Gastrocnemius medialis (tissue), 4 donors: Measurements from ENCODE around the gene SPATA24. TPM values are rescaled to one million over a fixed set of nuclear protein-coding genes. Genes with fewer than 3 reads are reported as not detected.

Experiments used
- ATAC-seq, 2 donors: fragments of 150-250 bp; one replicate each; pipeline ENCODE4 v1.9.1; 2016
- DNase-seq, 2 donors: peaks; one replicate each; pipeline ENCODE4 v3.0.0-alpha.2; 2019
- H3K27ac ChIP-seq, 4 donors: fragments of 200-600 bp; sonication (generic); 1 replicate in 1 of 4; 2 replicates in 3 of 4; pipeline ENCODE4 v1.5.1; 2016 to 2018; ENCODE audit warnings: mild to moderate bottlenecking in 2 of 4, moderate library complexity in 1 of 4
- H3K27me3 ChIP-seq, 3 donors: fragments of 200-600 bp; sonication (generic) in 2 of 3; 1 replicate in 1 of 3; 2 replicates in 2 of 3; pipeline versions ENCODE4 v1.5.1 to v1.6.0; 2016 to 2019; ENCODE audit warnings: mild to moderate bottlenecking in 1 of 3, moderate library complexity in 1 of 3
- H3K36me3 ChIP-seq, 2 donors: fragments of 200-600 bp; sonication (generic) in 1 of 2; one replicate each; pipeline ENCODE4 v1.5.1; 2017 to 2018
- H3K4me1 ChIP-seq, 2 donors: fragments of 200-600 bp; sonication (generic) in 1 of 2; one replicate each; pipeline ENCODE4 v1.5.1; 2016 to 2017; ENCODE audit warnings: mild to moderate bottlenecking in 2 of 2
- H3K4me3 ChIP-seq, 4 donors: fragments of 200-600 bp; sonication (generic) in 3 of 4; 1 replicate in 1 of 4; 2 replicates in 3 of 4; pipeline ENCODE4 v1.5.1; 2016 to 2019; ENCODE audit warnings: mild to moderate bottlenecking in 2 of 4
- H3K9me3 ChIP-seq, 3 donors: fragments of 200-600 bp; sonication (generic) in 2 of 3; 1 replicate in 1 of 3; 2 replicates in 2 of 3; pipeline ENCODE4 v1.5.1; 2016 to 2019
- CTCF ChIP-seq, 5 experiments: fragments of 450-650 bp in 3 of 5; fragments of 200-600 bp in 2 of 5; sonication (generic) in 2 of 5; IDR thresholded peaks in 4 of 5; conservative IDR thresholded peaks in 1 of 5; 1 replicate in 4 of 5; 2 replicates in 1 of 5; pipeline ENCODE4 v1.5.1; 2016 to 2019; ENCODE audit warnings: antibody characterized with exemption in 5 of 5, mild to moderate bottlenecking in 3 of 5, moderate library complexity in 3 of 5
- POLR2A ChIP-seq, 2 donors: fragments of 450-650 bp; IDR thresholded peaks; one replicate each; pipeline ENCODE4 v1.6.1; 2017; ENCODE audit warnings: antibody characterized with exemption in 2 of 2, mild to moderate bottlenecking in 2 of 2, moderate library complexity in 2 of 2
- in situ Hi-C, 4 donors: fragments of 200-750 bp; cut with MboI; loops; one replicate each; pipeline versions ENCODE4 v1.15.0 to v1.8.0; 2017; ENCODE audit warnings: low sequenced_read_pairs in 4 of 4
- intact Hi-C: fragments of 100-400 bp; cut with DNase I; formaldehyde crosslinking; loops from one replicate; pipeline ENCODE4 v1.15.1; 2023; ENCODE audit warnings: low total_unique reads
- total RNA-seq, 4 donors: library from RNA; depleted of rRNA; stranded (reverse); fragments of >200 nt; gene quantifications; one replicate each; pipeline versions ENCODE4 v1.1.0 to v1.2.3, GENCODE V29; 2016

The SPATA24 gene
- total RNA-seq, 4 donors from 2014 or later: 6.8 to 24.1 (median 12.5) TPM

DNA sequence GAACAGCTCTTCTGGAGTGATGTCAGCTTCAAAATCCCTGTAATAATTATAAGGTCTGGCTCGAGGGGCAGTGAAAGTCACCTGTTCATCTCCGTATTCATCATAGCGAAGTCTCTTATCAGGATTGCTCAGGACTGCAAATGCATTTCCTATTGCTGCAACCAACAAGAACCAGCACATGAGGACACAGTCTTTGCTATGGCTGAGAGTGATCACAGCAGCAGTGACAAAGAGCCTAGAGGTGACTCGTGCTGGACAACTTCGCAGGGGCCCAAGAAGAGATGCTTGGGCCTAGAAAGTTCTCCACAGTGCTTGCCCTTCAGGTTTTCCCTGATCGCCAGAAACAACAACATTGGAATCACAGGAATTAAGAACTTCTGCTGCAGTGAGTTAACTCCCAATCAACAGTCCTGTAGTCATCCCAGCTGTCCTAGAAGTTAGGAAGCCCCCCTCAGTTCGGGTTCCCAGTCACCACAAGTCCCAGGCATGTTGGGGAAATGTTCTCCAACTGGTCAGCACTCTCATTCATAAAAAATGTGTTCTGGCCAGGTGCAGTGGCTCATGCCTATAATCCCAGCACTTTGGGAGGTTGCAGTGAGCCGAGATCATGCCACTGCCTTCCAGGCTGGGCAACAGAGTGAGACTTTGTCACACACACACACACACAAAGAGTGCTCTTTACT, 22.5 kb upstream of the SPATA24 start:
- no peak for TF ChIP-seq CTCF (IDR thresholded peaks at IDR 0.05 in 4 of 5, conservative IDR thresholded peaks at IDR 0.05 in 1 of 5)
- Histone ChIP-seq H3K27ac (peak overlapping the region; percentile 75 to 80 (median 76)), H3K36me3 (peaks cover 0 to 37% of the 10 kb centered on the region in 2 donors), H3K4me1 (peaks cover 8 to 22% of the 10 kb centered on the region in 2 donors), H3K9me3 (no peaks in the 10 kb centered on the region), H3K4me3 (no peak overlapping the region), H3K27me3 (no peaks in the 10 kb centered on the region)
- in situ Hi-C loops (loop anchor here in 1 of 4 donors (5.0 kb wide), 1 partner anchor 91 kb away; no protein-coding TSS in a partner anchor), intact Hi-C loops (no loop called here)
- no peak for DNase-seq
- ATAC-seq: peak in 1 of 2 donors; percentile 33

GRCh38 chr5:139425497-139425896, 21.6 kb upstream of the SPATA24 start:
- H3K36me3 ChIP-seq: peaks cover 0 to 42% of the 10 kb centered on the region in 2 donors
- in situ Hi-C loops (loop anchor here in 1 of 4 donors (5.0 kb wide), 1 partner anchor 92 kb away; no protein-coding TSS in a partner anchor), intact Hi-C loops (no loop called here)
- no peak overlapping the region for H3K4me3 ChIP-seq
- TF ChIP-seq POLR2A (IDR thresholded peaks at IDR 0.05): no peak
- TF ChIP-seq CTCF (IDR thresholded peaks at IDR 0.05 in 4 of 5, conservative IDR thresholded peaks at IDR 0.05 in 1 of 5): no peak
- H3K27me3 ChIP-seq: no peaks in the 10 kb centered on the region
- DNase-seq (no peak), ATAC-seq (peak in 1 of 2 donors; percentile 50)
- H3K9me3 ChIP-seq: no peaks in the 10 kb centered on the region
- peaks cover 8 to 22% of the 10 kb centered on the region in 2 donors for H3K4me1 ChIP-seq
- H3K27ac ChIP-seq: peak overlapping the region; percentile 75 to 80 (median 76)

GRCh38 chr5:139422307-139422893, 18.5 kb upstream of the SPATA24 start:
- TF ChIP-seq CTCF (IDR thresholded peaks at IDR 0.05 in 4 of 5, conservative IDR thresholded peaks at IDR 0.05 in 1 of 5): peak; percentile 61 to 82 (median 78)
- TF ChIP-seq POLR2A (IDR thresholded peaks at IDR 0.05): no peak
- no peak overlapping the region for H3K4me3 ChIP-seq
- H3K27ac ChIP-seq: peak overlapping the region in 1 of 4 donors; percentile 24
- H3K27me3 ChIP-seq: no peaks in the 10 kb centered on the region
- in situ Hi-C loops (loop anchor here in 2 of 4 donors (5.0 kb wide), 1 partner anchor 95 kb away; no protein-coding TSS in a partner anchor), intact Hi-C loops (loop anchor here (1.0 to 2.0 kb wide), 2 partner anchors 91 to 342 kb away; no protein-coding TSS in a partner anchor)
- DNase-seq (no peak), ATAC-seq (peak; percentile 53 to 74)
- peaks cover 0 to 32% of the 10 kb centered on the region in 2 donors for H3K36me3 ChIP-seq
- H3K4me1 ChIP-seq: peaks cover 33 to 46% of the 10 kb centered on the region in 2 donors
- no peaks in the 10 kb centered on the region for H3K9me3 ChIP-seq

- Histone ChIP-seq H3K4me1 (peaks cover 52 to 58% of the 10 kb centered on the region in 2 donors), H3K4me3 (no peak overlapping the region), H3K36me3 (peaks cover 0 to 22% of the 10 kb centered on the region in 2 donors), H3K27ac (peak overlapping the region; percentile 83 to 90 (median 87)), H3K27me3 (no peaks in the 10 kb centered on the region), H3K9me3 (no peaks in the 10 kb centered on the region)
- intact Hi-C loops (loop anchor here (5.0 to 10.0 kb wide), 3 partner anchors 143 to 265 kb away; partner anchors contain the start of gene UBE2D2), in situ Hi-C loops (loop anchor here in 3 of 4 donors (5.0 kb wide), 1 partner anchor 98 kb away; no protein-coding TSS in a partner anchor)
- DNase-seq (no peak), ATAC-seq (no peak)
- TF ChIP-seq CTCF (IDR thresholded peaks at IDR 0.05 in 4 of 5, conservative IDR thresholded peaks at IDR 0.05 in 1 of 5): no peak
- TF ChIP-seq POLR2A (IDR thresholded peaks at IDR 0.05): no peak
Observed at GRCh38 chr5:139419226-139420192, 15.6 kb upstream of the SPATA24 start.
